Stromal cell of bone marrow (primary cell): Measurements from ENCODE around the gene RERE.

Source experiments
- DNase-seq: peaks from one replicate; pipeline ENCODE4 v3.0.0-alpha.2; 2012; ENCODE audit warnings: low read depth

RERE gene

GRCh38 chr1:8474369-8474768, 343.1 kb downstream of the RERE start:
- no peak for DNase-seq

- DNase-seq: no peak
These were observed 343.5 kb downstream of the RERE start for GRCh38 chr1:8473891-8474300.

GRCh38 chr1:8473121-8473875, 344.1 kb downstream of the RERE start:
- DNase-seq: no peak

- DNase-seq: no peak
These were observed 344.8 kb downstream of the RERE start for GRCh38 chr1:8472668-8473067.

- DNase-seq: no peak
These were observed 346.0 kb downstream of the RERE start for GRCh38 chr1:8471451-8471850.

GRCh38 chr1:8468751-8469150, 348.7 kb downstream of the RERE start:
- no peak for DNase-seq

GRCh38 chr1:8467308-8467707, 350.1 kb downstream of the RERE start:
- DNase-seq: no peak

GRCh38 chr1:8465692-8466091, 351.7 kb downstream of the RERE start:
- DNase-seq: no peak

GRCh38 chr1:8465013-8465412, 352.4 kb downstream of the RERE start:
- no peak for DNase-seq

GRCh38 chr1:8464377-8464776, 353.1 kb downstream of the RERE start:
- no peak for DNase-seq

- DNase-seq: no peak
These were observed 354.1 kb downstream of the RERE start for GRCh38 chr1:8463144-8463927.

GRCh38 chr1:8462371-8462892, 355.0 kb downstream of the RERE start:
- DNase-seq: no peak

- no peak for DNase-seq
These were observed 355.9 kb downstream of the RERE start for GRCh38 chr1:8461351-8462110.

- DNase-seq: no peak
These were observed 356.7 kb downstream of the RERE start for GRCh38 chr1:8460784-8461183.

GRCh38 chr1:8460132-8460544, 357.3 kb downstream of the RERE start:
- no peak for DNase-seq

- no peak for DNase-seq
These were observed 358.8 kb downstream of the RERE start for GRCh38 chr1:8458607-8459006.

GRCh38 chr1:8457760-8458381, 359.6 kb downstream of the RERE start:
- DNase-seq: no peak

GRCh38 chr1:8456991-8457390, 360.4 kb downstream of the RERE start:
- no peak for DNase-seq

GRCh38 chr1:8456308-8456912, 361.0 kb downstream of the RERE start:
- DNase-seq: no peak

- no peak for DNase-seq
These were observed 361.6 kb downstream of the RERE start for GRCh38 chr1:8455700-8456307.

- DNase-seq: no peak
These were observed 367.1 kb downstream of the RERE start for GRCh38 chr1:8450312-8450711.
